ENCODE results near the gene TMED4. TPM values are rescaled to one million over a fixed set of nuclear protein-coding genes. Genes with fewer than 3 reads are reported as not detected.

The TMED4 gene
- polyA plus RNA-seq, 1 donor from 2014 or later = 158 TPM

DNA sequence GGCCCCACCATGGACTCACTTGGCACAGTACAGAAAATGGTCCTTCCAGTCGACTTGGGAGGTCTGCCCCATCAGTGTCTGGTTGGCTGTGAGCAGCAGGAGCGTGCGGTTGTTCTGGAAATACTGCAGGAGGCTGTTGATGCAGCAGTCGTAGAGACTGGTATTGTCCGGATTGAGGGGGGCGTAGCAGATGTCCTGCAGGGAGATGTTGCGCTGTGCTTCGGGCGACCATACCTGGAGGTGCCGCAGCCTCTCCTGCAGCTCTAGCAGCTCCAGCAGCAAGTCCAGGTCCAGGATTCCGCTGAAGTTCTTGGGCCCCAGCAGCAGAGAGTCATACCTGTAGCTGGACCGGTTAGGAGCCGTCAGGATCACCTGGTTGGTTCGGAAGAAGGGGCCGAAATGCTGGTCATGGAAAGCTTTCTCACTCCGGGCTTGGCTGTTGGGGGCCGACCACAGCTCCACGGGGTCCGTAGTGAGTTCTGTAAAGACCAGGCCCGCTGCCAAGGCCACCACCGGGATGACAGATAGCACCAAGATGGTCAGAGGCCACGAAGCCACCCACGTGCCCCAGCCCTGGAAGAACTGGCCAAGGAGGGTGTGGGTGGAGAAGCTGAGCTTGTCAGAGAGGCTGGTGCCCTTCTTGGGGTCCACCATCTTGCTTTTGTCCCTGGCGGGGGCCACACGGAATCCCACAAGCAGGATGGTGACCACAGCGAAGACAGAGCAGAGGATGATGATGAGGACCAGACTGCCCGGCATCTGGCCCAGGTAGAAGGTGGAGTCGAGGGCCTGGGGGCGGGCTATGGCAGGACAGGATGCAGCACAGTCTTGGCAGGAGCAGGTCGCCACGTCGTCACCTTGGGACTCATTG lies 43.0 kb downstream of the TMED4 start:
- Histone ChIP-seq H3K4me2 (ENCODE audit: low read length) (no peak overlapping the region), H3K27ac (ENCODE audit: low read length) (no peak overlapping the region), H3K36me3 (ENCODE audit: insufficient read depth, low read length) (no peaks in the 10 kb centered on the region), H3K9me2 (ENCODE audit: insufficient read depth, low read length) (no peaks in the 10 kb centered on the region), H3F3A (ENCODE audit: insufficient read depth, low read length, poor library complexity, severe bottlenecking) (no peaks in the 10 kb centered on the region), H3K9me3 (ENCODE audit: low read length) (no peaks in the 10 kb centered on the region), H3K9ac (ENCODE audit: low read length) (no peak overlapping the region), H4K20me1 (ENCODE audit: insufficient read depth) (no peaks in the 10 kb centered on the region), H2AFZ (ENCODE audit: low read depth, low read length) (no peak overlapping the region), H3K27me3 (ENCODE audit: insufficient read depth, low read depth, low read length) (no peaks in the 10 kb centered on the region), H3K79me2 (replicated peaks; ENCODE audit: insufficient read depth, low read length) (no peaks in the 10 kb centered on the region), H3K4me3 (ENCODE audit: low read length) (no peak overlapping the region)
- no peak for TF ChIP-seq MXI1 (conservative IDR thresholded peaks at IDR 0.05; ENCODE audit: poor library complexity, severe bottlenecking)

DNA sequence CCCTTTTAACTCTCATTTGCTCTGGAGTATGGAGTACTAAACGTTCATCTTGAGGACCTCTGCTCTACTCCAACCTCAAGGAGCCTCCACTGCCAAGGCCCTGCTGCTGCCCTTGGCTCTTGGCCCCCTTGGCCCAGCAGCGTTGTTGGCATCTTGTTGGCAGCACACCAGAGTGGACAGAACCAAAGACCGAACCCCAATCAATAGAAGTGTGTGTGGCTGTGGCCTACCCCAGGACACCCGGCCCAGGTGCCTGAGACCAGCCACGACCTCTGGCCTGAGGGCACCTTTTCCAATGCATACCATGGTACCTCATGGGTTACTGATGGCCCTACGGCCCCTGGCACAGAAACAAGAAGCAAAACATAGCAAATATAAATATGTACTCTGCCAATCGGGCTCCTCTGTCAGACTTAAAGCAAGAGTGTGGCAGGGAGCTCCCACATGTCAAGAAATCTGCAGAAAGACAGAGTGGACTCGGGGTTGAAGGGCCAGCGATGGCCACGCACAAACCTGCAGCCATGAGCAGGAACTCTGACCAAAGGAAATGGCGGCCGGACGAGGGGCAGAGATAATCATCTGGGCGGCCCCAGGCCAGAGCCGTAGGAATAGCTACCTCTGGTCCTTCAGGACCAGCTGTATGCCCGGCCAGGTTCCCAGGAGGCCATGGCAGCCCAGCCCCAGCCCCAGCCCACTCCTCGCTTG lies 43.8 kb downstream of the TMED4 start:
- Histone ChIP-seq H3K4me2 (ENCODE audit: low read length) (no peak overlapping the region), H3K9me3 (ENCODE audit: low read length) (no peaks in the 10 kb centered on the region), H3K4me3 (ENCODE audit: low read length) (no peak overlapping the region), H3K9ac (ENCODE audit: low read length) (no peak overlapping the region), H3K27ac (ENCODE audit: low read length) (no peak overlapping the region), H4K20me1 (ENCODE audit: insufficient read depth) (no peaks in the 10 kb centered on the region), H3K36me3 (ENCODE audit: insufficient read depth, low read length) (no peaks in the 10 kb centered on the region), H3K9me2 (ENCODE audit: insufficient read depth, low read length) (no peaks in the 10 kb centered on the region), H3F3A (ENCODE audit: insufficient read depth, low read length, poor library complexity, severe bottlenecking) (no peaks in the 10 kb centered on the region), H3K79me2 (replicated peaks; ENCODE audit: insufficient read depth, low read length) (no peaks in the 10 kb centered on the region), H3K27me3 (ENCODE audit: insufficient read depth, low read depth, low read length) (no peaks in the 10 kb centered on the region), H2AFZ (ENCODE audit: low read depth, low read length) (no peak overlapping the region)
- TF ChIP-seq SMC3 (conservative IDR thresholded peaks at IDR 0.05; ENCODE audit: poor library complexity) (no peak), EP300 (conservative IDR thresholded peaks at IDR 0.05; ENCODE audit: poor library complexity, severe bottlenecking) (no peak), TAF1 (IDR thresholded peaks at IDR 0.05; ENCODE audit: low read depth) (no peak), RAD21 (conservative IDR thresholded peaks at IDR 0.05) (no peak), POLR2AphosphoS5 (IDR thresholded peaks at IDR 0.05) (no peak), MXI1 (conservative IDR thresholded peaks at IDR 0.05; ENCODE audit: poor library complexity, severe bottlenecking) (no peak), EZH2 (IDR thresholded peaks at IDR 0.05; ENCODE audit: borderline replicate concordance, insufficient read depth, low read length, poor library complexity, severe bottlenecking) (no peak)
- TF ChIP-seq, protein P1, sequence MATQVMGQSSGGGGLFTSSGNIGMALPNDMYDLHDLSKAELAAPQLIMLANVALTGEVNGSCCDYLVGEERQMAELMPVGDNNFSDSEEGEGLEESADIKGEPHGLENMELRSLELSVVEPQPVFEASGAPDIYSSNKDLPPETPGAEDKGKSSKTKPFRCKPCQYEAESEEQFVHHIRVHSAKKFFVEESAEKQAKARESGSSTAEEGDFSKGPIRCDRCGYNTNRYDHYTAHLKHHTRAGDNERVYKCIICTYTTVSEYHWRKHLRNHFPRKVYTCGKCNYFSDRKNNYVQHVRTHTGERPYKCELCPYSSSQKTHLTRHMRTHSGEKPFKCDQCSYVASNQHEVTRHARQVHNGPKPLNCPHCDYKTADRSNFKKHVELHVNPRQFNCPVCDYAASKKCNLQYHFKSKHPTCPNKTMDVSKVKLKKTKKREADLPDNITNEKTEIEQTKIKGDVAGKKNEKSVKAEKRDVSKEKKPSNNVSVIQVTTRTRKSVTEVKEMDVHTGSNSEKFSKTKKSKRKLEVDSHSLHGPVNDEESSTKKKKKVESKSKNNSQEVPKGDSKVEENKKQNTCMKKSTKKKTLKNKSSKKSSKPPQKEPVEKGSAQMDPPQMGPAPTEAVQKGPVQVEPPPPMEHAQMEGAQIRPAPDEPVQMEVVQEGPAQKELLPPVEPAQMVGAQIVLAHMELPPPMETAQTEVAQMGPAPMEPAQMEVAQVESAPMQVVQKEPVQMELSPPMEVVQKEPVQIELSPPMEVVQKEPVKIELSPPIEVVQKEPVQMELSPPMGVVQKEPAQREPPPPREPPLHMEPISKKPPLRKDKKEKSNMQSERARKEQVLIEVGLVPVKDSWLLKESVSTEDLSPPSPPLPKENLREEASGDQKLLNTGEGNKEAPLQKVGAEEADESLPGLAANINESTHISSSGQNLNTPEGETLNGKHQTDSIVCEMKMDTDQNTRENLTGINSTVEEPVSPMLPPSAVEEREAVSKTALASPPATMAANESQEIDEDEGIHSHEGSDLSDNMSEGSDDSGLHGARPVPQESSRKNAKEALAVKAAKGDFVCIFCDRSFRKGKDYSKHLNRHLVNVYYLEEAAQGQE (IDR thresholded peaks at IDR 0.05; ENCODE audit: borderline replicate concordance) = no peak
- TF ChIP-seq, protein P2, sequence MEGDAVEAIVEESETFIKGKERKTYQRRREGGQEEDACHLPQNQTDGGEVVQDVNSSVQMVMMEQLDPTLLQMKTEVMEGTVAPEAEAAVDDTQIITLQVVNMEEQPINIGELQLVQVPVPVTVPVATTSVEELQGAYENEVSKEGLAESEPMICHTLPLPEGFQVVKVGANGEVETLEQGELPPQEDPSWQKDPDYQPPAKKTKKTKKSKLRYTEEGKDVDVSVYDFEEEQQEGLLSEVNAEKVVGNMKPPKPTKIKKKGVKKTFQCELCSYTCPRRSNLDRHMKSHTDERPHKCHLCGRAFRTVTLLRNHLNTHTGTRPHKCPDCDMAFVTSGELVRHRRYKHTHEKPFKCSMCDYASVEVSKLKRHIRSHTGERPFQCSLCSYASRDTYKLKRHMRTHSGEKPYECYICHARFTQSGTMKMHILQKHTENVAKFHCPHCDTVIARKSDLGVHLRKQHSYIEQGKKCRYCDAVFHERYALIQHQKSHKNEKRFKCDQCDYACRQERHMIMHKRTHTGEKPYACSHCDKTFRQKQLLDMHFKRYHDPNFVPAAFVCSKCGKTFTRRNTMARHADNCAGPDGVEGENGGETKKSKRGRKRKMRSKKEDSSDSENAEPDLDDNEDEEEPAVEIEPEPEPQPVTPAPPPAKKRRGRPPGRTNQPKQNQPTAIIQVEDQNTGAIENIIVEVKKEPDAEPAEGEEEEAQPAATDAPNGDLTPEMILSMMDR (IDR thresholded peaks at IDR 0.05; ENCODE audit: poor library complexity, severe bottlenecking) = no peak
